Measurements from ENCODE around the gene NRP2. TPM values are rescaled to one million over a fixed set of nuclear protein-coding genes. Genes with fewer than 3 reads are reported as not detected.
A peak's percentile ranks its signal among the peaks of the same experiment; 100 is the strongest.

NRP2 gene
- total and polyA plus RNA-seq, 2 donors (not counting 1 experiment from before 2014, with no cell fraction given): 16.6 to 28.7 TPM

DNA sequence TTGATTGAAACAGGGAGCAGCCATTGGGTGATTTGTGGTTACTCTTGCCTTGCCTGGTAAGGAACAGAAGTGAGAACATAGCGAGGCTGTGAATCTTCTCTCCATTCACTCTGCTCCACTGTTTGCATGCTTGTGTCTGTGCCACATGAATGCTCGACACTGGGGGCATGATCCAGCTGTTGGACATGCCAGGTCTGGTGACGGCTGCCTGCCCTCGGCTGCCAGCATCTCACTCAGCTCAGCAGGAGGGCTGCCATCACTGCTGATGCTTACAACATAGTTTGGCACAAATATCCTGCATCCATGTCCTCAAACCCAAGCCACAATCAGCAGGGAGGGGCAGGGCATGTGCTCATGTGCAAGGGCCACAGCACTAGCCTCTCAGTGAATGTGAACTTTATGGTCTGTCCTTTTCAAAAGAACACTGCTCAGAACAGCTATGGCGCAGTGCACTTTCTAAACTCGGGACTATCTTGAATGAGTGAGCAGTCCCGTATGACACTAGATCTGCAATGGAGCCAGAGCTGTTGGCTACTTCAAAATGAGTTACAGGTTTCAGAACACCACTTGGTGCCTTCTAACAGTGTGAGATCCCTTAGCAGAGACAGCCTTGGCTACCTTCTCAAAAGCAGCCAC, 126.3 kb downstream of the NRP2 start:
- peak in 1 of 2 donors; percentile 70 for DNase-seq (ENCODE audit: low read depth in 2 of 2)
- H3K27me3 ChIP-seq (ENCODE audit: control insufficient read depth, insufficient read depth, low read length): peaks cover 6% of the 10 kb centered on the region
- no peaks in the 10 kb centered on the region for H4K20me1 ChIP-seq (ENCODE audit: control insufficient read depth, extremely low read depth, insufficient read depth, low read length)
- TF ChIP-seq EZH2 (IDR thresholded peaks at IDR 0.05; ENCODE audit: low read length, missing control alignments): no peak
- TF ChIP-seq, protein P1, sequence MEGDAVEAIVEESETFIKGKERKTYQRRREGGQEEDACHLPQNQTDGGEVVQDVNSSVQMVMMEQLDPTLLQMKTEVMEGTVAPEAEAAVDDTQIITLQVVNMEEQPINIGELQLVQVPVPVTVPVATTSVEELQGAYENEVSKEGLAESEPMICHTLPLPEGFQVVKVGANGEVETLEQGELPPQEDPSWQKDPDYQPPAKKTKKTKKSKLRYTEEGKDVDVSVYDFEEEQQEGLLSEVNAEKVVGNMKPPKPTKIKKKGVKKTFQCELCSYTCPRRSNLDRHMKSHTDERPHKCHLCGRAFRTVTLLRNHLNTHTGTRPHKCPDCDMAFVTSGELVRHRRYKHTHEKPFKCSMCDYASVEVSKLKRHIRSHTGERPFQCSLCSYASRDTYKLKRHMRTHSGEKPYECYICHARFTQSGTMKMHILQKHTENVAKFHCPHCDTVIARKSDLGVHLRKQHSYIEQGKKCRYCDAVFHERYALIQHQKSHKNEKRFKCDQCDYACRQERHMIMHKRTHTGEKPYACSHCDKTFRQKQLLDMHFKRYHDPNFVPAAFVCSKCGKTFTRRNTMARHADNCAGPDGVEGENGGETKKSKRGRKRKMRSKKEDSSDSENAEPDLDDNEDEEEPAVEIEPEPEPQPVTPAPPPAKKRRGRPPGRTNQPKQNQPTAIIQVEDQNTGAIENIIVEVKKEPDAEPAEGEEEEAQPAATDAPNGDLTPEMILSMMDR (conservative IDR thresholded peaks at IDR 0.05 in 1 of 2, IDR thresholded peaks at IDR 0.05 in 1 of 2; ENCODE audit: low read depth in 1 of 2, low read length in 2 of 2): no peak
- H3K27ac ChIP-seq (ENCODE audit: insufficient read depth, low read length): no peak overlapping the region
- no peak overlapping the region for H2AFZ ChIP-seq (ENCODE audit: low read length)
- no peak overlapping the region for H3K4me2 ChIP-seq (ENCODE audit: extremely low read depth, insufficient read depth, low read length)
- no peaks in the 10 kb centered on the region for H3K36me3 ChIP-seq (ENCODE audit: control insufficient read depth, insufficient read depth, low read length)
- no peak overlapping the region for H3K9ac ChIP-seq (ENCODE audit: insufficient read depth, low read length)
- no peaks in the 10 kb centered on the region for H3K4me1 ChIP-seq (ENCODE audit: control insufficient read depth, extremely low read depth, insufficient read depth, low read length)
- H3K79me2 ChIP-seq (ENCODE audit: control insufficient read depth, insufficient read depth, low read length): no peaks in the 10 kb centered on the region
- H3K9me3 ChIP-seq (ENCODE audit: control insufficient read depth, insufficient read depth, low read depth, low read length): no peaks in the 10 kb centered on the region
- H3K4me3 ChIP-seq (replicated peaks in 1 of 4; ENCODE audit: control extremely low read depth in 1 of 4, insufficient read depth in 1 of 4, low read depth in 3 of 4, low read length in 4 of 4): no peak overlapping the region

DNA sequence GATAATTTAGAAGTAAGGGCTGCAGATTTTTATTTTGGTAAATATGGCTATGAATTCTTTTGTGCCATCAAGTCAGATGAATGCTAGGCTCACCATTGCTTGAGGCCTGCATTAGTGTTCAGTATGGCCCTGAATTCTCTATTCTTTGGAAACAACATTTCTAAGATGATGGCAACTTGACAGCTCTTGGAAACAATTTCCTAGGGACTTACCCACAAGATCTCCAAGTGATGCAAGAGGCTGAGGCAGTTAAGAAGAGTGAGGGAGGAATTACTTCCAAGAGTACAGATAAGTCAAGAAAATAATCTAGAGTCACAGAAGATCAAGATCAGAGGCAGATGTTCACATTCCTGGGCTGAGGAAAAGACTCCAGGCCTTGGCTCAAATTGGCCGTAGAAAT, 129.1 kb downstream of the NRP2 start:
- H3K4me3 ChIP-seq (replicated peaks in 1 of 4; ENCODE audit: control extremely low read depth in 1 of 4, insufficient read depth in 1 of 4, low read depth in 3 of 4, low read length in 4 of 4): no peak overlapping the region
- H3K27ac ChIP-seq (ENCODE audit: insufficient read depth, low read length): no peak overlapping the region
- no peak for TF ChIP-seq EZH2 (IDR thresholded peaks at IDR 0.05; ENCODE audit: low read length, missing control alignments)
- TF ChIP-seq, protein P1 (conservative IDR thresholded peaks at IDR 0.05 in 1 of 2, IDR thresholded peaks at IDR 0.05 in 1 of 2; ENCODE audit: low read depth in 1 of 2, low read length in 2 of 2): no peak
- H3K36me3 ChIP-seq (ENCODE audit: control insufficient read depth, insufficient read depth, low read length): no peaks in the 10 kb centered on the region
- peak; percentile 17 to 65 for DNase-seq (ENCODE audit: low read depth in 2 of 2)
- H4K20me1 ChIP-seq (ENCODE audit: control insufficient read depth, extremely low read depth, insufficient read depth, low read length): no peaks in the 10 kb centered on the region
- no peaks in the 10 kb centered on the region for H3K79me2 ChIP-seq (ENCODE audit: control insufficient read depth, insufficient read depth, low read length)
- no peak overlapping the region for H3K9ac ChIP-seq (ENCODE audit: insufficient read depth, low read length)
- no peaks in the 10 kb centered on the region for H3K9me3 ChIP-seq (ENCODE audit: control insufficient read depth, insufficient read depth, low read depth, low read length)
- peaks cover 2% of the 10 kb centered on the region for H3K27me3 ChIP-seq (ENCODE audit: control insufficient read depth, insufficient read depth, low read length)
- H2AFZ ChIP-seq (ENCODE audit: low read length): no peak overlapping the region
- H3K4me1 ChIP-seq (ENCODE audit: control insufficient read depth, extremely low read depth, insufficient read depth, low read length): no peaks in the 10 kb centered on the region
- H3K4me2 ChIP-seq (ENCODE audit: extremely low read depth, insufficient read depth, low read length): no peak overlapping the region

GRCh38 chr2:205814039-205814364, 131.7 kb downstream of the NRP2 start:
- no peaks in the 10 kb centered on the region for H3K9me3 ChIP-seq (ENCODE audit: control insufficient read depth, insufficient read depth, low read depth, low read length)
- no peak overlapping the region for H3K4me2 ChIP-seq (ENCODE audit: extremely low read depth, insufficient read depth, low read length)
- no peak overlapping the region for H2AFZ ChIP-seq (ENCODE audit: low read length)
- no peaks in the 10 kb centered on the region for H3K4me1 ChIP-seq (ENCODE audit: control insufficient read depth, extremely low read depth, insufficient read depth, low read length)
- H4K20me1 ChIP-seq (ENCODE audit: control insufficient read depth, extremely low read depth, insufficient read depth, low read length): no peaks in the 10 kb centered on the region
- TF ChIP-seq, protein P1 (conservative IDR thresholded peaks at IDR 0.05 in 1 of 2, IDR thresholded peaks at IDR 0.05 in 1 of 2; ENCODE audit: low read depth in 1 of 2, low read length in 2 of 2): peak in 1 of 2 donors; percentile 1
- TF ChIP-seq EZH2 (IDR thresholded peaks at IDR 0.05; ENCODE audit: low read length, missing control alignments): no peak
- no peaks in the 10 kb centered on the region for H3K36me3 ChIP-seq (ENCODE audit: control insufficient read depth, insufficient read depth, low read length)
- H3K4me3 ChIP-seq (replicated peaks in 1 of 4; ENCODE audit: control extremely low read depth in 1 of 4, insufficient read depth in 1 of 4, low read depth in 3 of 4, low read length in 4 of 4): no peak overlapping the region
- no peak overlapping the region for H3K27ac ChIP-seq (ENCODE audit: insufficient read depth, low read length)
- H3K27me3 ChIP-seq (ENCODE audit: control insufficient read depth, insufficient read depth, low read length): no peaks in the 10 kb centered on the region
- H3K79me2 ChIP-seq (ENCODE audit: control insufficient read depth, insufficient read depth, low read length): no peaks in the 10 kb centered on the region
- no peak for DNase-seq (ENCODE audit: low read depth in 2 of 2)
- no peak overlapping the region for H3K9ac ChIP-seq (ENCODE audit: insufficient read depth, low read length)

Data from fibroblast of lung (primary cell).